Adrenal gland (tissue), 12 donors: ENCODE measurements around the gene DMD. TPM values are rescaled to one million over a fixed set of nuclear protein-coding genes. Genes with fewer than 3 reads are reported as not detected.

ENCODE experiments used
- DNase-seq, 7 donors: peaks; one replicate each; pipeline ENCODE4 v3.0.0-alpha.2; 2019 to 2020
- H3K27ac ChIP-seq, 5 donors: fragments of 200-600 bp; sonication (generic) in 4 of 5; 1 replicate in 3 of 5; 2 replicates in 2 of 5; pipeline versions ENCODE4 v1.5.1 to v1.8.0; 2016 to 2020; ENCODE audit warnings: mild to moderate bottlenecking in 1 of 5
- H3K27me3 ChIP-seq: fragments of 200-600 bp; 2 replicates; pipeline ENCODE4 v1.8.0; 2021
- H3K36me3 ChIP-seq, 2 donors: fragments of 200-600 bp; replicated peaks in 1 of 2; 1 replicate in 1 of 2; 2 replicates in 1 of 2; pipeline versions ENCODE4 v1.5.1 to v1.8.0; 2018 to 2022
- H3K4me1 ChIP-seq, 2 donors: fragments of 200-600 bp; replicated peaks in 1 of 2; 1 replicate in 1 of 2; 2 replicates in 1 of 2; pipeline versions ENCODE4 v1.5.1 to v1.8.0; 2018 to 2021
- H3K4me3 ChIP-seq, 4 donors: fragments of 200-600 bp; sonication (generic) in 3 of 4; one replicate each; pipeline ENCODE4 v1.5.1; 2016 to 2018
- H3K9me3 ChIP-seq, 3 donors: fragments of 200-600 bp; sonication (generic) in 1 of 3; replicated peaks in 1 of 3; 1 replicate in 2 of 3; 2 replicates in 1 of 3; pipeline versions ENCODE4 v1.5.1 to v1.8.0; 2016 to 2021
- CTCF ChIP-seq, 6 experiments: fragments of 450-650 bp in 4 of 6; fragments of 200-600 bp in 2 of 6; sonication (generic) in 1 of 6; IDR thresholded peaks; 1 replicate in 5 of 6; 2 replicates in 1 of 6; pipeline versions ENCODE4 v1.5.1 to v1.8.0; 2016 to 2021; ENCODE audit warnings: antibody characterized with exemption in 6 of 6, mild to moderate bottlenecking in 2 of 6, moderate library complexity in 1 of 6
- POLR2A ChIP-seq, 2 donors: fragments of 450-650 bp; IDR thresholded peaks; one replicate each; pipeline ENCODE4 v1.6.1; 2017; ENCODE audit warnings: antibody characterized with exemption in 2 of 2, mild to moderate bottlenecking in 2 of 2, moderate library complexity in 1 of 2
- WGBS, 4 donors: extraction: QIAGEN DNeasy Blood & Tissue Kit in 2 of 4; methylation state at CpG; one replicate each; pipeline versions ENCODE4 v1.1.5 to v1.1.7; 2013 to 2017; 5-methylcytosine and 5-hydroxymethylcytosine counted together
- intact Hi-C, 2 donors: fragments of 100-400 bp; cut with DNase I; formaldehyde crosslinking; loops; one replicate each; pipeline versions ENCODE4 v1.14.1 to v1.15.0; 2022 to 2023
- polyA plus RNA-seq, 3 donors: library from polyadenylated mRNA; stranded (reverse); fragments of 200-250 nt in 2 of 3; fragments of 350-450 nt in 1 of 3; fragmentation: Illumina TruSeq in 1 of 3; extraction: RNeasy Lipid Tissue Mini Kit (QIAGEN cat#74804) in 1 of 3; gene quantifications; one replicate each; pipeline ENCODE4 v1.2.3, GENCODE V29; 2013 to 2014
- total RNA-seq, 9 donors: library from RNA; depleted of rRNA in 4 of 9; stranded (reverse); fragments of >200 nt in 4 of 9; fragments of 120-200 nt in 1 of 9; fragmentation: NEBNext Ultra II Directional in 1 of 9; extraction: Animal tissue kit (Norgen Biotek cat#: 25700) in 1 of 9; gene quantifications; one replicate each; pipeline versions ENCODE4 v1.1.0 to v1.2.4, GENCODE V29; 2013 to 2023
- donor health status: healthy with polysubstance abuse.
- donor health status: Bipolar disorder and iron deficiency.
- donor health status: DM: yes; HTN: yes; CAD: no.
- donor health status: DM: no; HTN: no; CAD: no.
- donor health status: DM: no; HTN: no; CAD: no.
- donor health status: DM: yes; HTN: yes; CAD: no.

DMD gene
- total and polyA plus RNA-seq, 12 donors, result 14.6 to 89.7 (median 36.2) TPM

GRCh38 chrX:31350808-31351074 lies 1860.6 kb downstream of the DMD start:
- Histone ChIP-seq H3K4me3 (no peak overlapping the region), H3K9me3 (no peaks in the 10 kb centered on the region), H3K27me3 (no peaks in the 10 kb centered on the region), H3K36me3 (no peaks in the 10 kb centered on the region), H3K27ac (no peak overlapping the region), H3K4me1 (no peaks in the 10 kb centered on the region)
- intact Hi-C loops, result no loop called here
- no peak for DNase-seq
- 90 to 100% (median 96%) methylated on average over 1 of the region's 1 CpG for WGBS, 4 donors
- TF ChIP-seq POLR2A (IDR thresholded peaks at IDR 0.05), result no peak
- no peak for TF ChIP-seq CTCF (IDR thresholded peaks at IDR 0.05)

GRCh38 chrX:31349515-31349914 lies 1861.8 kb downstream of the DMD start:
- no peak for DNase-seq
- H3K4me1 ChIP-seq, result no peaks in the 10 kb centered on the region
- H3K9me3 ChIP-seq, result no peaks in the 10 kb centered on the region
- WGBS, 4 donors, result 83 to 90% (median 86%) methylated on average over 4 of the region's 4 CpGs
- TF ChIP-seq CTCF (IDR thresholded peaks at IDR 0.05) (no peak), POLR2A (IDR thresholded peaks at IDR 0.05) (no peak)
- H3K4me3 ChIP-seq, result no peak overlapping the region
- H3K27ac ChIP-seq, result no peak overlapping the region
- H3K27me3 ChIP-seq, result no peaks in the 10 kb centered on the region
- no peaks in the 10 kb centered on the region for H3K36me3 ChIP-seq
- intact Hi-C loops, result no loop called here

GRCh38 chrX:31340587-31340986 lies 1870.8 kb downstream of the DMD start:
- intact Hi-C loops, result no loop called here
- Histone ChIP-seq H3K4me1 (no peaks in the 10 kb centered on the region), H3K36me3 (no peaks in the 10 kb centered on the region), H3K27me3 (no peaks in the 10 kb centered on the region), H3K27ac (no peak overlapping the region), H3K9me3 (no peaks in the 10 kb centered on the region), H3K4me3 (no peak overlapping the region)
- no peak for TF ChIP-seq POLR2A (IDR thresholded peaks at IDR 0.05)
- no peak for TF ChIP-seq CTCF (IDR thresholded peaks at IDR 0.05)
- no peak for DNase-seq
- WGBS, 4 donors, result 59 to 66% (median 63%) methylated on average over 4 of the region's 4 CpGs

- 40 to 61% (median 47%) methylated on average over 2 of the region's 2 CpGs for WGBS, 4 donors
- Histone ChIP-seq H3K9me3 (no peaks in the 10 kb centered on the region), H3K4me1 (no peaks in the 10 kb centered on the region), H3K27ac (no peak overlapping the region), H3K36me3 (no peaks in the 10 kb centered on the region), H3K4me3 (no peak overlapping the region), H3K27me3 (no peaks in the 10 kb centered on the region)
- intact Hi-C loops, result no loop called here
- no peak for DNase-seq
- TF ChIP-seq CTCF (IDR thresholded peaks at IDR 0.05) (no peak), POLR2A (IDR thresholded peaks at IDR 0.05) (no peak)
Measured at GRCh38 chrX:31338991-31339350, 1872.4 kb downstream of the DMD start.
